ENCODE measurements around the gene GDF10.

DNA sequence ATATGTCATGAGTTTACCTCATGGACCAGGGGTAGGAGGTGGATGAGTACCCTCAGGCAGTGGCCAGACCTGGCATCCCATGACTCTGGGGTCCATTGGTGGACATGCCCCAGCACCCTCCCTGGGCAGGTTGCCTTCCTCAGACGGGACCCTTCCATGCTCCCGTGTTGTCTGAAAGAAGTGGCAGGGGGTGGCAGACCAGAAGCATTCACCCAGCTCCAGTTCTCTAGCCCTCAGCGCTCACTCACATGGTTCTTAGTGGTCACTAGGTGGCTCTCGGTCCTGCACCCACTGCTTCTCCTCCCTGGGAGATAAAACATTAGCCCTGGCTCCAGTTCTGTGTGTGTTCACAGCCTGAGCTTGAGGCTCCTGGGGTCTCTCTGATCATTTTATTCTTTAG lies 54.2 kb downstream of the GDF10 start:
- TF ChIP-seq CTCF (conservative IDR thresholded peaks at IDR 0.05; ENCODE audit: low read depth, low read length) (peak; percentile 49), EZH2 (IDR thresholded peaks at IDR 0.05; ENCODE audit: low read length, unreplicated experiment) (no peak)
